D721Med (cell line): ENCODE data around the gene CDYL2.

Experiments
- DNase-seq: peaks from one replicate; pipeline ENCODE4 v3.0.0; 2011; ENCODE audit warnings: low spot score; ENCODE audit not compliant: insufficient read length
- FAIRE-seq: peaks from 2 replicates; lab custom pipeline; 2011; peaks lifted over from hg19 to GRCh38; lab: Jason Lieb, UNC
- TF ChIP-seq, protein P1 (sequence below): IDR thresholded peaks from 2 replicates; pipeline ENCODE4 v1.5.1; 2012; ENCODE audit warnings: mild to moderate bottlenecking, control low read depth; ENCODE audit not compliant: insufficient read depth; ENCODE audit errors: missing control alignments

CDYL2 gene

GRCh38 chr16:80682421-80683070, 121.9 kb downstream of the CDYL2 start:
- TF ChIP-seq, protein P1, sequence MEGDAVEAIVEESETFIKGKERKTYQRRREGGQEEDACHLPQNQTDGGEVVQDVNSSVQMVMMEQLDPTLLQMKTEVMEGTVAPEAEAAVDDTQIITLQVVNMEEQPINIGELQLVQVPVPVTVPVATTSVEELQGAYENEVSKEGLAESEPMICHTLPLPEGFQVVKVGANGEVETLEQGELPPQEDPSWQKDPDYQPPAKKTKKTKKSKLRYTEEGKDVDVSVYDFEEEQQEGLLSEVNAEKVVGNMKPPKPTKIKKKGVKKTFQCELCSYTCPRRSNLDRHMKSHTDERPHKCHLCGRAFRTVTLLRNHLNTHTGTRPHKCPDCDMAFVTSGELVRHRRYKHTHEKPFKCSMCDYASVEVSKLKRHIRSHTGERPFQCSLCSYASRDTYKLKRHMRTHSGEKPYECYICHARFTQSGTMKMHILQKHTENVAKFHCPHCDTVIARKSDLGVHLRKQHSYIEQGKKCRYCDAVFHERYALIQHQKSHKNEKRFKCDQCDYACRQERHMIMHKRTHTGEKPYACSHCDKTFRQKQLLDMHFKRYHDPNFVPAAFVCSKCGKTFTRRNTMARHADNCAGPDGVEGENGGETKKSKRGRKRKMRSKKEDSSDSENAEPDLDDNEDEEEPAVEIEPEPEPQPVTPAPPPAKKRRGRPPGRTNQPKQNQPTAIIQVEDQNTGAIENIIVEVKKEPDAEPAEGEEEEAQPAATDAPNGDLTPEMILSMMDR: no peak
- no peak for DNase-seq
- no peak for FAIRE-seq

DNA sequence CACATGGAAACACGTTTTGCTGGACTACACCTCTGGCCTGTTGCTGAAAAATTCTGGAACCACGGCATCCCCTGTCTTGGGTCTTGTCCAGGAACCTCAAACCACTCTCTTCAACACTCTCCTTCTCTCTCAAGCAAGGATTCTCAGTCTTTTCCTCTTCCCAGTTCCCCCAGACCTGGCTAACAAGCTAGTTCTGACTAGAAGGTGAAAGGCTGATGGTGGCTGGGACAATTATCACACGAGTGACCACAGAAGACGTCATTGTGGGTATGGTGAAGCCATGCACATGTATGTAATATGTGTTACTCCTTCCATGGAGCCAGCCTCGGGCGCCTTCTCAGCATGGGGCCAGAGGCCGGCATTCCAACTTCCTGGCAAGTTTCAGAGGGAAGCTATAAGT, 123.0 kb downstream of the CDYL2 start:
- TF ChIP-seq, protein P1: no peak
- DNase-seq: no peak
- no peak for FAIRE-seq

DNA sequence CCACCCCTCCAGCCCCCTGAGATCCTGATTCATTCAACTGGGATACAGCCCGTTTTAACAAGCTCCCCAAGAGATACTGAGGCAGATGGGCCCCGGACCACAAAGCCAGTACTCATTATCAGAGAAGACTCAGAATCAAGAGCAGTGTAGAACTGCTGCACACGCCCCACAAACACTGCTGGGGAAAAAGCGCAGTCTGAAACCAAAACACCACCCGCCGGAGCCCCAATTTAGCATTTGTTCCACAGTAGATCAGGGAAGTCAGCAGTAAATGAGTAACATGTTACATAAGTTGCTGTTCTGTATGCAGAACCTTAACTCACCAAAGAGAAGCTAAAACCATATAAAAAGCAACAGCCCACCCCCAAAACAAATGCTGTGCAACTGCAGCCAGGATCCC, 123.6 kb downstream of the CDYL2 start:
- FAIRE-seq: no peak
- DNase-seq: no peak
- TF ChIP-seq, protein P1: no peak

- DNase-seq (no peak), FAIRE-seq (no peak)
- TF ChIP-seq, protein P1: no peak
Measured at GRCh38 chr16:80680046-80680445, 124.4 kb downstream of the CDYL2 start.

GRCh38 chr16:80674884-80675283, 129.5 kb downstream of the CDYL2 start:
- DNase-seq (no peak), FAIRE-seq (no peak)
- TF ChIP-seq, protein P1: no peak

DNA sequence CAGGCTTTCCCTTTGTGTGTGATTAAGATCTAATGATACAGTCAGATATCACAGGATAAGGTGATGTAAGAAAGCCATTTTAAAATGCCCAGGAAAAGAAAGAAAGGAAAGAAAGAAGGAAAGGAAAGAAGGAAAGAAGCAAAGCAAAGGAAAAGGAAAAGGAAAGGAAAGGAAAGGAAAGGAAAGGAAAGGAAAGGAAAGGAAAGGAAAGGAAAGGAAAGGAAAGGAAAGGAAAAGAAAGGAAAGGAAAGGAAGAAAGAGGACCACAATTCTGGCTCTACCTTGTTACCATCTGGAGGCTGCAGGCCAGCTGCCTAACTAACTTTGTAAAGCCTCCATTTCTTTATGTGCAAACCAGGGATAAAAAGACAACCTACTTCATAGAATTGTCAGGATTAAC, 132.0 kb downstream of the CDYL2 start:
- DNase-seq (no peak), FAIRE-seq (no peak)
- TF ChIP-seq, protein P1: no peak

DNA sequence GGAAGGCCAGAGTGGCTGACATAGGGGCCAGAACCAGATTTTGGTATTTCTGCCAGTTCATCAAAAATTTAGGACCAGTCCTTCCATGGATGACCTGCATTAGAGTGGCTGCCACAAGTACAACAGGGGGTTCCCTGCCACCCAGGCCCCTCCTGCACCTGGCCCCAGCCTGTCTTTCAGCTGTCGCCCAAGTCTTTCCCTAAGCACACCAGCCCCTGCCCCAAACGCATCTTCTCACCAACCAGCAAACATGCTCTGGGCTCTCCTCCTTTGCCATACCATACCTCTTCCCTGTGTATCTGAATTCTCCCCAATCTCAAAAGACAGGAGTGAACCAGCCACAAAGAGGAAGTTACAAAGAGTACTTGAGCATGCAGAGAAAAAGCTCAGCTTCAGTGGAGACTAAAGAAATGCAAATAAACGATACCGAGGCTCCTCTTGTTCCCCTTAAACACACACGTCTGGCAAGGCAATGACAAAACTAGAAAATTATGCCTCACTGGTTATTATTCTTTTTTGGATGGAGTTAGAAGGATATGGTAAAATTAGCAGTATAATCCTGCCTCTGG, 133.0 kb downstream of the CDYL2 start:
- TF ChIP-seq, protein P1: no peak
- DNase-seq (no peak), FAIRE-seq (no peak)
